Upper lobe of left lung (tissue), 6 donors: ENCODE results near the gene PLXNA3. TPM values are rescaled to one million over a fixed set of nuclear protein-coding genes. Genes with fewer than 3 reads are reported as not detected.
A peak's percentile ranks its signal among the peaks of the same experiment; 100 is the strongest.

Source experiments
- ATAC-seq, 2 donors: fragments of 200-7000 bp; cut with Tn5 transposase; one replicate each; pipeline ENCODE4 v1.9.1; 2022; ENCODE audit warnings: mild to moderate bottlenecking in 2 of 2, moderate library complexity in 2 of 2; ENCODE audit not compliant: low FRiP score in 2 of 2
- DNase-seq, 2 donors: peaks; one replicate each; pipeline ENCODE4 v3.0.0-alpha.2; 2019 to 2020
- H3K27ac ChIP-seq, 4 donors: fragments of 200-600 bp; sonication (generic); one replicate each; pipeline ENCODE4 v1.5.1; 2016 to 2019
- H3K27me3 ChIP-seq, 4 donors: fragments of 200-600 bp; sonication (generic); one replicate each; pipeline ENCODE4 v1.5.1; 2017 to 2019
- H3K36me3 ChIP-seq, 4 donors: fragments of 200-600 bp; sonication (generic); one replicate each; pipeline ENCODE4 v1.5.1; 2016 to 2019
- H3K4me1 ChIP-seq, 4 donors: fragments of 200-600 bp; sonication (generic); one replicate each; pipeline ENCODE4 v1.5.1; 2018 to 2019
- H3K4me3 ChIP-seq, 4 donors: fragments of 200-600 bp; sonication (generic); one replicate each; pipeline ENCODE4 v1.5.1; 2017 to 2019; ENCODE audit warnings: mild to moderate bottlenecking in 2 of 4, moderate library complexity in 1 of 4
- H3K9me3 ChIP-seq, 4 donors: fragments of 200-600 bp; sonication (generic); one replicate each; pipeline ENCODE4 v1.5.1; 2018 to 2019
- EP300 ChIP-seq, 4 donors: sonication (generic); formaldehyde crosslinking; IDR thresholded peaks; one replicate each; pipeline ENCODE4 v1.5.1; 2017; ENCODE audit warnings: antibody characterized with exemption in 4 of 4, control low read depth in 2 of 4
- POLR2A ChIP-seq, 4 donors: fragments of 450-650 bp; IDR thresholded peaks; one replicate each; pipeline ENCODE4 v1.5.1; 2016 to 2017; ENCODE audit warnings: antibody characterized with exemption in 4 of 4, mild to moderate bottlenecking in 2 of 4
- POLR2AphosphoS5 ChIP-seq, 2 donors: sonication (generic); formaldehyde crosslinking; IDR thresholded peaks; one replicate each; pipeline ENCODE4 v1.5.1; 2017; ENCODE audit warnings: antibody characterized with exemption in 2 of 2
- WGBS, 2 donors: methylation state at CpG; one replicate each; pipeline ENCODE4 v1.1.5; 2017 to 2018; 5-methylcytosine and 5-hydroxymethylcytosine counted together
- small RNA-seq, 4 donors: library from RNA; depleted of rRNA; stranded (forward); fragments of <200 nt; gene quantifications; one replicate each; pipeline ENCODE3, GENCODE V24; 2016
- total RNA-seq, 6 donors: library from RNA; depleted of rRNA in 4 of 6; stranded (reverse); fragments of >200 nt in 4 of 6; gene quantifications; one replicate each; pipeline versions ENCODE4 v1.1.0 to v1.2.1, GENCODE V29; 2016 to 2021
- TF ChIP-seq, protein P1 (sequence below), 6 experiments: fragments of 450-650 bp in 4 of 6; fragments of 200-600 bp in 2 of 6; sonication (generic) in 2 of 6; IDR thresholded peaks; one replicate each; pipeline ENCODE4 v1.5.1; 2016 to 2019; ENCODE audit warnings: antibody characterized with exemption in 6 of 6
- donor health status: DM: no; HTN: no; CAD: no; lungs with moderate emphysema.
- donor health status: DM: no; HTN: yes; CAD: no; lungs with severe emphysema.

Gene PLXNA3
- total RNA-seq, 6 donors from 2014 or later, result 7.9 to 195 (median 36.3) TPM

DNA sequence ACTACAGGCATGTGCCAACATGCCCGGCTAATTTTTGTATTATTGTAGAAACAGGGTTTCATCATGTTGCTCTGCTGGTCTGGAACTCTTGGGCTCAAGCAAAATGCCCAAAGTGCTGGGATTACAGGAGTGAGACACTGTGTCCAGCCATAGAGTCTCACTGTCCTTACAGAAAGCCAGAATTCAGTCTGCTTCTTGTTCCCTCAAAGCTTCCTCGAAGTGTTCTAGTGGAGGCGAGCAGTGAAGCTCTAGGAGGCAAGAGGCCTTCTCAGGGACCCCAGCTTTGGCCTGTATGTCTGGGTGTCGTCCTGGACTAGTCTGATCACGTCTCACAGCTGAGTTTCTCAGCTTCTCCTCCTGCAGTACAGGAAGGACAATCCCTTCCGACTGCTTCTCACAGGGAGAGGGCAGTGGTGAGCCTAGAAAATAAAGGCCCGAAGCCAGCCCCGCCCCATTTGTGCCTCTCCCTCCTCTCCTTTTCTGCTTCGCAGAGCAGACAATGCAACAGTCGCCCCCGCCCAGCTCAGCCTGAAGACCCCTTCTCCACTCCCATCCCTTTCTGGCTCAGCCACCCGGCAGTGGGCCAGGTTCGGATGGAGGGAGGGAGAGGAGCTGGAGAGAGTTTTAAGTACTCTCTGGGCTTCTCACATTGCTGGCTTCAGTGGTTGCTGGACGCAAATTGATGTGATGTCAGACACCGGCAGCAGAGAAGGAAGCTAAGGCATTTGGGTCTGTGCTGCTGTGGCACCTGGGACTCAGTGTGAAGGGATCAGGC, 69.0 kb downstream of the PLXNA3 start:
- Histone ChIP-seq H3K27me3 (no peaks in the 10 kb centered on the region), H3K36me3 (peaks cover 0 to 4% (median under 1%) of the 10 kb centered on the region in 4 donors), H3K9me3 (no peaks in the 10 kb centered on the region), H3K4me1 (peaks cover 4 to 11% (median 5%) of the 10 kb centered on the region in 4 donors), H3K4me3 (peak overlapping the region in 3 of 4 donors; percentile 16 to 33 (median 27)), H3K27ac (peak overlapping the region; percentile 60 to 77 (median 72))
- TF ChIP-seq EP300 (IDR thresholded peaks at IDR 0.05) (no peak), POLR2A (IDR thresholded peaks at IDR 0.05) (peak in 1 of 4 donors; percentile 22), POLR2AphosphoS5 (IDR thresholded peaks at IDR 0.05) (no peak)
- TF ChIP-seq, protein P1, sequence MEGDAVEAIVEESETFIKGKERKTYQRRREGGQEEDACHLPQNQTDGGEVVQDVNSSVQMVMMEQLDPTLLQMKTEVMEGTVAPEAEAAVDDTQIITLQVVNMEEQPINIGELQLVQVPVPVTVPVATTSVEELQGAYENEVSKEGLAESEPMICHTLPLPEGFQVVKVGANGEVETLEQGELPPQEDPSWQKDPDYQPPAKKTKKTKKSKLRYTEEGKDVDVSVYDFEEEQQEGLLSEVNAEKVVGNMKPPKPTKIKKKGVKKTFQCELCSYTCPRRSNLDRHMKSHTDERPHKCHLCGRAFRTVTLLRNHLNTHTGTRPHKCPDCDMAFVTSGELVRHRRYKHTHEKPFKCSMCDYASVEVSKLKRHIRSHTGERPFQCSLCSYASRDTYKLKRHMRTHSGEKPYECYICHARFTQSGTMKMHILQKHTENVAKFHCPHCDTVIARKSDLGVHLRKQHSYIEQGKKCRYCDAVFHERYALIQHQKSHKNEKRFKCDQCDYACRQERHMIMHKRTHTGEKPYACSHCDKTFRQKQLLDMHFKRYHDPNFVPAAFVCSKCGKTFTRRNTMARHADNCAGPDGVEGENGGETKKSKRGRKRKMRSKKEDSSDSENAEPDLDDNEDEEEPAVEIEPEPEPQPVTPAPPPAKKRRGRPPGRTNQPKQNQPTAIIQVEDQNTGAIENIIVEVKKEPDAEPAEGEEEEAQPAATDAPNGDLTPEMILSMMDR (IDR thresholded peaks at IDR 0.05), result peak; percentile 35 to 53 (median 42)
- 13 to 27% methylated on average over 7 to 15 of the region's 15 CpGs for WGBS, 2 donors
- DNase-seq, result peak in 1 of 2 donors; percentile 79
- ATAC-seq, result peak; percentile 81 to 94

Small RNA genes lying within 50 kb of the gene (small RNA-seq; reads per million reads assigned to genes)
- gene MIR6858, result 0 to 1.0 (median 0.23) reads per million in 4 donors
- gene RN7SL697P, result 0 reads per million in 4 donors

Other genes starting within 250 kb of the PLXNA3 start
- not detected for gene OPN1MW2, start 238.5 kb upstream of the PLXNA3 start, total RNA-seq
- gene OPN1MW3, start 200.7 kb upstream of the PLXNA3 start, total RNA-seq, result not detected
- not detected for gene TEX28, start 163.2 kb upstream of the PLXNA3 start, total RNA-seq
- 1 to 10 TPM in 1 of 6 donors, under 1 TPM in 2, not detected in 3; 0.20 to 1.2 (median 0.24) TPM for gene TKTL1, start 162.5 kb upstream of the PLXNA3 start, total RNA-seq
- 1,000 to 10,000 TPM in 5 of 6 donors, 100 to 1,000 TPM in 1; 800 to 1,760 (median 1,298) TPM for gene FLNA, start 83.6 kb upstream of the PLXNA3 start, total RNA-seq
- gene EMD, start 79.0 kb upstream of the PLXNA3 start, total RNA-seq, result 10 to 100 TPM; 42.3 to 60.8 (median 53.6) TPM
- gene RPL10, start 59.9 kb upstream of the PLXNA3 start, total RNA-seq, result 1,000 to 10,000 TPM; 1,246 to 5,225 (median 2,943) TPM
- 10 to 100 TPM; 18.9 to 55.5 (median 48.2) TPM for gene DNASE1L1, start 49.0 kb upstream of the PLXNA3 start, total RNA-seq
- gene TAFAZZIN, start 46.7 kb upstream of the PLXNA3 start, total RNA-seq, result 100 to 1,000 TPM in 2 of 6 donors, 10 to 100 TPM in 4; 39.1 to 228 (median 49.9) TPM
- gene ATP6AP1, start 29.6 kb upstream of the PLXNA3 start, total RNA-seq, result 100 to 1,000 TPM in 4 of 6 donors, 10 to 100 TPM in 2; 70.3 to 183 (median 108) TPM
- gene GDI1, start 21.1 kb upstream of the PLXNA3 start, total RNA-seq, result 100 to 1,000 TPM in 2 of 6 donors, 10 to 100 TPM in 4; 81.2 to 237 (median 96.0) TPM
- gene FAM50A, start 14.1 kb upstream of the PLXNA3 start, total RNA-seq, result 100 to 1,000 TPM in 1 of 6 donors, 10 to 100 TPM in 5; 59.0 to 144 (median 72.7) TPM
- gene LAGE3, start 21.0 kb downstream of the PLXNA3 start, total RNA-seq, result 10 to 100 TPM; 16.6 to 25.4 (median 20.2) TPM
- gene UBL4A, start 28.3 kb downstream of the PLXNA3 start, total RNA-seq, result 10 to 100 TPM; 13.6 to 52.2 (median 43.8) TPM
- gene SLC10A3, start 32.3 kb downstream of the PLXNA3 start, total RNA-seq, result 10 to 100 TPM; 16.8 to 33.4 (median 28.7) TPM
- gene FAM3A, start 58.0 kb downstream of the PLXNA3 start, total RNA-seq, result 10 to 100 TPM; 41.0 to 67.1 (median 49.3) TPM
- 100 to 1,000 TPM in 2 of 6 donors, 10 to 100 TPM in 4; 50.4 to 112 (median 81.7) TPM for gene G6PD, start 88.6 kb downstream of the PLXNA3 start, total RNA-seq
- gene IKBKG, start 89.3 kb downstream of the PLXNA3 start, total RNA-seq, result 10 to 100 TPM; 11.1 to 46.3 (median 39.7) TPM
- gene CTAG1A, start 126.9 kb downstream of the PLXNA3 start, total RNA-seq, result not detected
- not detected for gene CTAG1B, start 161.0 kb downstream of the PLXNA3 start, total RNA-seq
- gene CTAG2, start 195.3 kb downstream of the PLXNA3 start, total RNA-seq, result not detected